A549 (cell line): ENCODE measurements around the gene G6PC2.
"Not testable (repeated sequence)": the region's sequence is repeated elsewhere in the genome, so short reads cannot be mapped to it uniquely, and the experiment has no call there.

Source experiments
- BCL3 ChIP-seq: fragments of >200 bp; sonication (Bioruptor Twin); formaldehyde crosslinking; IDR thresholded peaks from 3 replicates; pipeline ENCODE4 v1.6.1; 2016
- BHLHE40 ChIP-seq: IDR thresholded peaks from 2 replicates; pipeline ENCODE4 v1.6.1; 2012; ENCODE audit warnings: low read depth, low read length, inconsistent platforms
- CBX2 ChIP-seq: fragments of 200-600 bp; sonication (generic); IDR thresholded peaks from 2 replicates; pipeline ENCODE4 v1.6.1; 2016; ENCODE audit warnings: low read depth, mild to moderate bottlenecking, borderline replicate concordance
- CTCF ChIP-seq: fragments of >200 bp; sonication (Bioruptor Twin); formaldehyde crosslinking; IDR thresholded peaks from 3 replicates; pipeline ENCODE4 v1.5.1; 2016
- ELK1 ChIP-seq: fragments of 150-350 bp; IDR thresholded peaks from 2 replicates; pipeline ENCODE4 v1.6.1; 2014; ENCODE audit warnings: low read depth, mild to moderate bottlenecking, low read length
- KDM5A ChIP-seq: fragments of 200-600 bp; sonication (generic); IDR thresholded peaks from 2 replicates; pipeline ENCODE4 v1.6.1; 2016; ENCODE audit warnings: antibody characterized with exemption, mild to moderate bottlenecking
- MAX ChIP-seq: IDR thresholded peaks from 2 replicates; pipeline ENCODE4 v1.6.1; 2012
- MAZ ChIP-seq: fragments of 150-350 bp; IDR thresholded peaks from 2 replicates; pipeline ENCODE4 v1.6.1; 2014; ENCODE audit warnings: antibody characterized with exemption, low read depth, low read length, borderline replicate concordance
- POLR2A ChIP-seq: IDR thresholded peaks from 2 replicates; pipeline ENCODE4 v1.6.1; 2012; ENCODE audit warnings: mild to moderate bottlenecking, low read length
- RAD21 ChIP-seq, 2 experiments: fragments of >200 bp in 1 of 2; sonication (Bioruptor Twin) in 1 of 2; formaldehyde crosslinking in 1 of 2; IDR thresholded peaks in 1 of 2; conservative IDR thresholded peaks in 1 of 2; 2 replicates in 1 of 2; 3 replicates in 1 of 2; pipeline ENCODE4 v1.6.1; 2012 to 2018; ENCODE audit warnings: inconsistent platforms in 1 of 2
- RFX5 ChIP-seq: fragments of 450-650 bp; IDR thresholded peaks from 2 replicates; pipeline ENCODE4 v1.7.1; 2014; ENCODE audit warnings: antibody characterized with exemption, mild to moderate bottlenecking, moderate library complexity

- TF ChIP-seq KDM5A; CTCF; RAD21 (conservative IDR thresholded peaks at IDR 0.05 in 1 of 2, IDR thresholded peaks at IDR 0.05 in 1 of 2); BCL3; BHLHE40; MAX; POLR2A; MAZ; ELK1; CBX2; RFX5: not testable (repeated sequence)
Measured at GRCh38 chr2:168867164-168867563, 33.9 kb upstream of the G6PC2 start.
